Subcutaneous adipose tissue (tissue), 4 donors: ENCODE measurements around the gene SLC4A4. TPM values are rescaled to one million over a fixed set of nuclear protein-coding genes. Genes with fewer than 3 reads are reported as not detected.

Experiments
- CTCF ChIP-seq: fragments of 450-650 bp; IDR thresholded peaks from one replicate; pipeline ENCODE4 v1.5.1; 2016; ENCODE audit warnings: low read depth, mild to moderate bottlenecking, control low read depth, antibody characterized with exemption, moderate library complexity
- total RNA-seq, 4 donors: library from RNA; depleted of rRNA; stranded (reverse); fragments of >200 nt; gene quantifications; one replicate each; pipeline ENCODE4 v1.1.0, GENCODE V29; 2016

Gene SLC4A4
- total RNA-seq, 4 donors from 2014 or later: 0.68 to 18.6 (median 5.0) TPM

GRCh38 chr4:71405791-71406190 is 67.0 kb downstream of the SLC4A4 start:
- TF ChIP-seq CTCF: no peak

- no peak for TF ChIP-seq CTCF
Observed at GRCh38 chr4:71406459-71406963, 67.7 kb downstream of the SLC4A4 start.

GRCh38 chr4:71411981-71412380 is 73.2 kb downstream of the SLC4A4 start:
- TF ChIP-seq CTCF: no peak

- no peak for TF ChIP-seq CTCF
Observed at GRCh38 chr4:71415491-71415890, 76.7 kb downstream of the SLC4A4 start.

GRCh38 chr4:71417150-71417549 is 78.3 kb downstream of the SLC4A4 start:
- TF ChIP-seq CTCF: no peak

GRCh38 chr4:71426381-71427042 is 87.7 kb downstream of the SLC4A4 start:
- no peak for TF ChIP-seq CTCF

- no peak for TF ChIP-seq CTCF
Observed at GRCh38 chr4:71429106-71429505, 90.3 kb downstream of the SLC4A4 start.
